A549 treated with AZD9567 at 1 μM for 4 hours (cell line): Measurements from ENCODE around the gene CCNB1. TPM values are rescaled to one million over a fixed set of nuclear protein-coding genes. Genes with fewer than 3 reads are reported as not detected.

ENCODE experiments used
- total RNA-seq: library from RNA; stranded (reverse); fragments of 200-300 nt; extraction: Qiagen RNA extraction; gene quantifications from 5 replicates; pipeline ENCODE4 v1.2.3, GENCODE V29; 2022; ENCODE audit not compliant: insufficient read depth

The CCNB1 gene
- 245 to 318 TPM (median 270 TPM) in 5 replicates for total RNA-seq

DNA sequence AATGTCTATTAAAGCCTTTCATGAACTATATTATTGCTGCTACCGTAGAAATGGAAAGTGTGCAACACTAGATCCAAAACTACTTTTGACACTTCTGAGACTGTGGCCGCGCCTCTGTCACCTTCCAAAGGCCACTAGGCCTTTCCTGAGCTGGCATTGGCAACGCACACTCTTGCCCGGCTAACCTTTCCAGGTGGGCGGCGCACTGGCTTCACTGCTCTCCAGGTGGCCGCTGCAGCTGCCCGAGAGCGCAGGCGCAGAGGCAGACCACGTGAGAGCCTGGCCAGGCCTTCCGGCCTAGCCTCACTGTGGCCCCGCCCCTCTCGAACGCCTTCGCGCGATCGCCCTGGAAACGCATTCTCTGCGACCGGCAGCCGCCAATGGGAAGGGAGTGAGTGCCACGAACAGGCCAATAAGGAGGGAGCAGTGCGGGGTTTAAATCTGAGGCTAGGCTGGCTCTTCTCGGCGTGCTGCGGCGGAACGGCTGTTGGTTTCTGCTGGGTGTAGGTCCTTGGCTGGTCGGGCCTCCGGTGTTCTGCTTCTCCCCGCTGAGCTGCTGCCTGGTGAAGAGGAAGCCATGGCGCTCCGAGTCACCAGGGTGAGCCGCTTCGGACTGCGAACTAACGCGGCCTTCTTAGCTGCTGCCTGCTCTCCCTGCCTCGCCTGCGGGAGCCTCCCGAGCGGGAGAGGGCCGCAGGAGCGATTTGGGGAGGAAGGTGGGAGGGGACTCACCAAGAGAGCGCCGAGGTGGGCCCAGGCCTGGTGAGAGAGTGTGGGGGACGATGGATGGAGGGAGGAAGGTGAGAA, at the start of gene CCNB1:
Gene CCNB1, plus strand, starts transcription at position 465 of the 807 bp plus-strand sequence. Its CDS starts 113 bp downstream, at position 578.

GRCh38 chr5:69189162-69190086, 22.5 kb downstream of the CCNB1 start, which contains the start of gene CENPH:
Gene CENPH, plus strand, starts transcription at chr5:69189583. Its CDS starts 52 bp downstream, at chr5:69189635.

Other genes starting within 250 kb of the CCNB1 start
- 29.5 to 34.1 TPM (median 32.9 TPM) in 5 replicates for gene SLC30A5, start 73.1 kb upstream of the CCNB1 start, total RNA-seq
- gene CENPH, start 22.4 kb downstream of the CCNB1 start, total RNA-seq = 26.3 to 30.2 TPM (median 27.9 TPM) in 5 replicates
- gene CDK7, start 67.7 kb downstream of the CCNB1 start, total RNA-seq = 59.4 to 107 TPM (median 60.8 TPM) in 5 replicates
- gene CCDC125, start 165.7 kb downstream of the CCNB1 start, total RNA-seq = 2.3 to 4.0 TPM (median 3.3 TPM) in 5 replicates
- gene AK6, start 202.4 kb downstream of the CCNB1 start, total RNA-seq = 41.3 to 56.6 TPM (median 55.4 TPM) in 5 replicates
- gene TAF9, start 202.4 kb downstream of the CCNB1 start, total RNA-seq = 130 to 175 TPM (median 138 TPM) in 5 replicates
- 16.0 to 17.8 TPM (median 16.9 TPM) in 5 replicates for gene RAD17, start 202.7 kb downstream of the CCNB1 start, total RNA-seq
- gene MARVELD2, start 248.0 kb downstream of the CCNB1 start, total RNA-seq = 1.9 to 4.8 TPM (median 2.4 TPM) in 5 replicates